Dedifferentiated amniotic fluid mesenchymal stem cell (primary cell): ENCODE data around the gene NUPR1.
"Not testable (repeated sequence)": the region's sequence is repeated elsewhere in the genome, so short reads cannot be mapped to it uniquely, and the experiment has no call there.

ENCODE experiments used
- DNase-seq: peaks from one replicate; pipeline ENCODE4 v3.0.0-alpha.2; 2016; ENCODE audit errors: extremely low spot score

NUPR1 gene

DNA sequence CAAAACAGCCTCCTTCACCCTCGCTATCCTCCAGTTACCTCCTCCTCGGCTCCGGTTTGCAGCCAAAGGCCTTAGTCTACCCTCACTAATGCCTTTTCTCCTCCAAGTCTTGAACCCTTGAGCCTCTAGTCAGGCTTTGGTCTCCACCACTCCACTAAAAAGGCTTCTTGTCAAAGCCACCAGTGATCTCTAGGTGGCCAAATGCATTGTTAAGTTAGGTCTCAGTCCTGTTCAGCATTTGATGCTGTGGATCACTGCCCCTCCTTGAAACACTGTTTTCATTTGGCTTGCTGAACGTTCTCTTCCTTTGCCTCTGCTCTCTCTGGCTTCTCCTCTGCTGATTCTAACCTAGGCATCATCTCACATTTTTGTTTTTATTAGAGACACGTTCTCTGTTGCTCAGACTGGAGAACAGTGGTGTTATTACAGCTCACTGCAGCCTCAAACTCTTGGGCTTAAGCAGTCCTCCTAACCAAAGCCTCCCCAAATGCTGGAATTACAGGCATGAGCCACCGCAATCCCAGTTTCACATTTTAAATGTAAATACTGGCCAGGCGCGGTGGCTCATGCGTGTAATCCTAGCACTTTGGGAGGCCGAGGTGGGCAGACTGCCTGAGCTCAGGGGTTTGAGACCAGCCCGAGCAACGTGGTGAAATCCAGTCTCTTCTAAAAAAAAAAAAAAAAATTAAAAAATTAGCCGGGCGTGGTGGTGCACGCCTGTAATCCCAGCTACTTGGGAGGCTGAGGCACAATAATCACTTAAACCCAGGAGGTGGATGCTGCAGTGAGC, 16.1 kb upstream of the NUPR1 start:
- DNase-seq, result no peak

DNA sequence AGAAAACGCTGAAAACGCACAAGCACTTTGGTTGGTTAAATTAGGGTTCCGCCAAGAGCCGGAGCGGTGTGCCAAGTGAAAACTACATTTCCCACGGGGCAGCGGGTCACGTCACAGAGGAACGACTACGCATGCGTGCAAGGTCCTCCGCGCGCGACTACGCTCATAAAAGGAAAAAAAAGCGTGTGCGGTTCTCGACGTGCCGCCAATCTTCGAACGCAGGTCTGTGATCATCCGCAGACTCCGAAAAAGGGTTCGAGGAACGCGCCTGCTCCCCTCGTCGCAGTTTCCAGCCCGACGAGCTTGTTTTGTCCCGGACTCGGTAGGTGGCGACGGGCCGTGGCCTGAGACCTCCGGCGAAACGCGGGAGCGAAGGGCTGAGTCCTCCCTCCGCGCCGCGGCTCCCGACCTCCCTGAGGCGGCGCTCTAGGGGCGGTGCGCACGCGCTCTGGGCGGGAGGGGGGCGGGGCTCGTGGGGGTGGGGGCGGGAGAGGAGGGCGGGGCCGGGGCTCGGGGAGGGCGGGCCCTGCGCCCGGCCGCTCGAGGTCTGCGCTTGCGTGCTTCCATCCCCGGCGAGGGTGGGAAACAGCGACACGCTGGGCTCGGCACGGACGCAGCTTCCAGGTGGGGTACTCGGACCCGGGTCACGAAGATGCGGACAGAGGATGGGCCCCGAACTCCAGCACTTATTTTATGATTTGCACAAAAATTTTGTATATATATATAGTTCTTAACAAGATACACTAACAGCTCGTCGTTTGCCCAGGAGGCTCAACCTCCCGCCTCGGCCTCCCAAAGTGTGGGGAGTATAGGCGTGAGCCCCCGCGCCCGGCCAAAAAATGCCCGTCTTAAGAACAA, 15.2 kb upstream of the NUPR1 start, which contains the start of gene SGF29:
Gene SGF29, plus strand, starts transcription at position 145 of the 858 bp plus-strand sequence. CDS start 27,150 bp downstream, outside the sequence.
- peak; percentile 90 for DNase-seq

DNA sequence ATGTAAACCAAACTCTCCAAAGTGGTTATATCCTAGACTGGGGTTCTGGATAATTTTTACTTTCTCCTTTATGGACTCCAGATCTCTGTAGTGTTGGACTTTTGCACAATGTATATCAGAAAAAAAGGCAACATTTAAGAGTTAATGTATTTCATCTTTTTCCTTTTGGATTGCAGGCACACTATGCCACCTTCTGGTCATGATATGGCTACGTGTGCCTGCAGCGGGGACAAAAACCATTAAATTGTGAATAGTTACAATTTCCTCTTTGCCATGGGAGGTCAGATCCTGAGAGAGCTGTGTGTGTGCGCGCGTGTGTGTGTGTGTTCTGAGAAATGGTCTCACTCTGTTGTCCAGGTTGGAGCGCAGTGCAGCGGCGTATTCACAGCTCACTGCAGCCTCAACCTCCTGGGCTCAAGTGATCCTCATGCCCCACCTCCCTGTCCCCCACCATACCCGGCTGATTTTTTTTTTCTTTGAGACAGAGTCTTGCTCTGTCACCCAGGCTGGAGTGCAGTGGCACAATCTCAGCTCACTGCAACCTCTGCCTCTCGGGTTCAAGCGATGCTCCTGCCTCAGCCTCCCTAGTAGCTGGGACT, 10.6 kb upstream of the NUPR1 start:
- DNase-seq, result peak; percentile 56

DNA sequence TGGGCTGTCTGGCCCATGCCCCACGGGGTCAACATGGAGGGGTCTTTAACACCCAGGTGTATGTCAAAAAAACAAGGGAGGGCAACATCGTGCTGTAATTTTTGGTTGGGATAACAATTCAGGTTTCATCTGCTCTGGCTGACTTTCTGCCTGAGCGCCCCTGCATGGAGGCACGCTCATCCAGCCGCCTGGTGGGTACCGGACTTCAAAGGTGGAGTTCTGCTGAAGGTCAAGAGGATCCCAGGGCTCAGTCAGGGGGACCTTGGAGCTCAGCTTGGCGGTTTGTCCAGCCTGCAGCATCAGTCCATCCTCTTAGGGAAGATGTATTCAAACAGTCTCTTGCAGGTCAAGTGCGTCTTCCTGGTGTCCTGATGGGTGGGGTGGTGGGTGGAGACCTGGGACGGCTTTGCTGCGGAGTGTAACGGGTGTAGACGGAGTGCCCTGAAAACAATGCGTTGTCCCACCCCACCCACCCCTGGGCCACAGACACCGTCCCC, 9.6 kb upstream of the NUPR1 start:
- DNase-seq, result no peak

DNA sequence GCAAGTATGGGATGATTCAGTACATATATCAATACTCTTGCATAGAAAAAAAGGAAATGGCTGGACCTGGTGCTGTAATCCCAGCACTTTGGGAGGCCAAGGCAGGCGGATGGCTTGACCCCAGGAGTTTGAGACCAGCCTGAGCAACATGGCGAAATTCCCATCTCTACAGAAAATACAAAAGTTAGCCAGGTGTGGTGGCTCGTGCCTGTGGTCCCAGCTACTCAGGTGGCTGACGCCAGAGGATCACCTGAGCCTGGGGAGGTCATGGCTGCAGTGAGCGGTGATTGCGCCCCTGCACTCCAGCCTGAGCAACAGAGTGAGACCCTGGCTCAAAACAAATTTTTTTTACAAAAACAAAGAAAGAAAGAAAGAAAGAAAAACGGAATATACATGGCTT, 7.9 kb upstream of the NUPR1 start:
- no peak for DNase-seq

DNA sequence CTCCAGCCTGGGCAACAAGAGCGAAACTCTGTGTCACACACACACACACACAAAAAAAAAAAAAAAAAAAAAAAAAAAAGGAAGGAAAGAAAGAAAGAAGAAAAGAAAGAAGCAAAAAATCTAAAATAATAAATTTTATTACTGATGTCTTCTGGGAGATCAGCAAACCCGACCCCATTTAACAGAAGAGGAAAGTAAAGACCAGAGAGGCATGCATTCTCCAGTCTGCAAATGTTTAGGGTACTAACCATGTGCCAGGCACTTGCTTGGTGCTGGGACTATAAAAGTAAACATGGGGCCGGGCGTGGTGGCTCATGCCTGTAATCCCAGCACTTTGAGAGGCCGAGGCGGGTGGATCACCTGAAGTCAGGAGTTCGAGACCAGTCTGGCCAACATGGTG, 7.2 kb upstream of the NUPR1 start:
- DNase-seq, result not testable (repeated sequence)

DNA sequence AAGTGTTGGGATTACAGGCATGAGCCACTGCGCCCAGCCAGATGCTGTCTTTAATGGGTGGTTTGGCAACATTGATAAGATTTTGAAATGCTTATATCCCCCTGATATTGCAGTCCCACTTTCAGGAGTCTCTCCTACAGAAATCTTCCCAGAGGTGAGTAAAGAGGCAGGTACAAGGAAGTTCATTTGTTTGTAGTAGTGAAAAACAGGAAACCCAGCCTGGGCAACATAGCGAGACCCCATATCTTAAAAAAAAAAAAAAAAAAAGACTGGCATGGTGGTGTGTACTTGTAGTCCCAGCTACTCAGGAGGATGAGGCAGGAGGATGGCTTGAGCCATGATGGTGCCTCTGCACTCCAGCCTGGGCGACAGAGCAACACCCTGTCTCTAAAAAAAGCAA, 6.2 kb upstream of the NUPR1 start:
- DNase-seq, result no peak

DNA sequence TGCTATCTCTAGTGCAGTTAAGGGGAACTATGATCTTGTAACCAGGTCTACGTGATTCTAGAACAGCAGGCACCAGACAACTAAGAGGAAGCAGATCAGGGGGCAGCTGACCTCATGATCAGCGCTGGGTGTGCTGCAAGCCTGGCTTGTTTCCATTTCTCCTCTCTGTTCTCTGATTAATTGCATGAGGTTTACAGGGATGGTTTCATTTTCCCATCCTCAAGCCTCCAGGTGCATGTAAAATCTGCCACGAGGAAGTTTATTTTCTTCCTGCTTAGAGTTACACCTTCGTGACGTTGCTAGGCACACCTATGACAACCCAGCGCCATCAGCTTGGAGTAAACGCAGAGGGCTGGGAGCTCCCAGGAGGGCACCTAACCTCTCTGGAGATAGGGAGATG, 4.3 kb upstream of the NUPR1 start:
- DNase-seq, result no peak

DNA sequence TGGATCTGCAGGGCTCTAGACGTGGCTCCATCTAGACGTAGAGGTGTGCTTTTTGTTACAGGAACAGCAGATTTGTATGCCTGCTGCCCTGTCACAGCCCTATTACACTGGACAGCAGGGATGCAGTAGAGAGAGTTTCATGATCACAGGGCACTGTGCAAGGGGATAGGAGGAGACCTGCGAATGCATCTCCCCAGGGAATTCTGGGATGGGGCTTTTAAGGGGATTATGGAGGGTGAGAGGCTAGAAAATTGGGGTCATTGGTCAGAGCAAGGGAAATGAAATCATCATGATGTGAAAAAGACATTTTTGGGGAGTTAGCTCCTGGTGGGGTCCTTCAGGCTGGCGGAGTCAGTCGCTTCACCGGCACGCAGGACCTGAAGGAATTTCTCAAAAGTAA, 3.9 kb upstream of the NUPR1 start:
- no peak for DNase-seq

DNA sequence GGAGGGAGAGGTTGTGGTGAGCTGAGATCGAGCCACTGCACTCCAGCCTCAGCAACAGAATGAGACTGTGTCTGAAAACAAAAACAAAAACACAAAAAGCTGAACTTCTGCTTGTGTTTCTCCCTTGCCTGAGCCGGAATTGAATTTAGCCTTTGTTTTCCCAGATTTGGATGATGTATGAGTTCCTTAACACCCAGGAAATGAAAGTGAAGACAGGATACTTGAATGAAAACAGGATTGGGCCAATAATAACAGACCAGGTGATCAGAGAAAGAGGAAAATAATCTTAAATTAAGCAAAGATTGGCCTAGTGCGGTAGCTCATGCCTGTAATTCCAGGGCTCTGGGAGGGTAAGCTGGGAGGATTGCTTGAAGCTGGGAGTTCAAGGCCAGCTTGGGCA, 1.6 kb upstream of the NUPR1 start:
- DNase-seq, result no peak

DNA sequence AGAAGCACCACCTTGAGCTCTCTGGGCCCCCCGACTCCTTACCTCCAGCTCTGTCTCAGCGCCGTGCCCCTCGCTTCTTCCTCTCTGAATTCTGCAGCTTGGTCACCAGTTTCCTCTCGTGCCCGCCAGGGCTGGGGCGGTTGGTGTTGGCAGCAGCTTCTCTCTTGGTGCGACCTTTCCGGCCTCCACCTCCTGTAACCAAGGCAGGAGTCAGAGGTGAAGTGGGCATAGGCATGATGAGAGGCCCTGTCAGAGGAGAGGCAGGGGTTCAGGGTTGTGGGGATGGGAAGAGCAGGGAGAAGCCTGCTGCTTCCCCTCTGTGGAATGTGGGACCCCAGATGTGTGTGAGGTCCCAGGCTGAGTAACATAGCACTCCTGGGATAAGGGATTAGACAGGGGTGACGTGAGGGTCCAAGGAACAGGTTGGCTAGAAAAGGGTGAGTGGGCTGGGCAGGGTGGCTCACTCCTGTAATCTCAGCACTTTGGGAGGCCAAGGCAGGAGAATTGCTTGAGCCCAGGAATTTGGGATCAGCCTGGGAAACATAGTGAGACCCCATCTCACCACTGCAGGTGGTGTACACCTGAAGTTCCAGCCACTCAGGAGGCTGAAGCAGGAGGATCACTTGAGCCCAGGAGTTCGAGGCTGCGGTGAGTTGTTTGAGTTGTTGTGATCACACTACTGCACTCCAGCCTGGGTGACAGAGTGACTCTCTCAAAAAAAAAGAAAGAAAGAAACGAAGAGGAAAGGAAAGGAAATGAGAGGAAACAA, 626 bp downstream of the NUPR1 start:
- DNase-seq, result no peak

DNA sequence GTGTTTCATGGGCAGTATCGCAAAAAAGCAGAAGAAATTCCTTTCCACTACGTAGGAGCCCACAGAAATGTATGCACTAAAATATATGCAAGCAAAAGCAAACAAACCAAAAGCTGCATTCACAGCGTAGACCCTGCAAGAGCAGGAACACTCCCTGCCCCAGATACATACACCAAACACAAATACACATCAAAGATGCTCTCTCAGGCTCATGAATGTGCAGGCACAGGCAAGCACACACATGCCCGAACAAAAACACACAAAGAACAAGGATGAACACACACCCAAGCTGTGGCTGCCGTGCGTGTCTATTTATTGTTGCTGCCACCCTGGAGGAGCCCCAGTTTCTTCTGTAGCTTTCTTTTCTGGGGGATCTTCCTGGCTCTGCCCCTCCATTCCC, 1.7 kb downstream of the NUPR1 start:
- DNase-seq, result no peak

DNA sequence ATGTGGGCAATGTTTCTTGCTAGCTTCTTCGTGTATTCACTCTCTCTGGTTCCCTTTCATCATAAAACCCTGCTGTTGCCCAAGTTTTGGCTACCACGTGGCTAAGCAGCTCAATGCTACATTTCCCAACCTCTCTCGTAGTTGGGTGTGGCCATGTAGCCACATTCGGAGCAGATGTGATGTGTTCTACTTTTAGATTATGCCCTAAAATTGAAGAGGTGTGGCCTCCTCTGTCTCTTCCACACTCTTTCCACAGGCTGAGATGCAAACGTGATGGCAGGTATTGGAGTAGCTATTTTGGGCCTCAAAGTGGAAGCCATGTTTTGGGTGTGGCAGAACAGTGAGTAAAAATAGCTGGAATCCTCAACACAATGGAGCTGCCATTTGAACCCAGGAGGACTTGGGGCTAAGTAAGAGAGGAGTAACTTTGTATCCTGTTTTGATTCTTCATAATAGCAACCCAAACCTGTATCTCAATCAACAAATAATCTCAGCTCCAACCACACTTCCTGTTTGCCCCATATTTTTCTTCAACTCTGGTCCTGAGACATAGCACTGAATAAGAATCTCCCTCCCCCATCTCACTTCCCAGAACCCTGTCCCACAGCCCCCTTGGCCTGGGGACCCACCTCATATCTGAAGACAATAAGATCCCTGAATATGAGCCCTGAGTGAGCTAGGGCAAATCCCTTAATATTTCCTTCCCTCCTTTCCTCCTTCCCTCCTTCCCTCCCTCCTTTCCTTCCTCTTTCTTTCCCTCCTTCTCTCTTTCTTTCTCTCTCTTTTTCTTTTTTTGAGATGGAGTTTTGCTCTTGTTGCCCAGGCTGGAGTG, 4.0 kb downstream of the NUPR1 start:
- DNase-seq, result no peak

DNA sequence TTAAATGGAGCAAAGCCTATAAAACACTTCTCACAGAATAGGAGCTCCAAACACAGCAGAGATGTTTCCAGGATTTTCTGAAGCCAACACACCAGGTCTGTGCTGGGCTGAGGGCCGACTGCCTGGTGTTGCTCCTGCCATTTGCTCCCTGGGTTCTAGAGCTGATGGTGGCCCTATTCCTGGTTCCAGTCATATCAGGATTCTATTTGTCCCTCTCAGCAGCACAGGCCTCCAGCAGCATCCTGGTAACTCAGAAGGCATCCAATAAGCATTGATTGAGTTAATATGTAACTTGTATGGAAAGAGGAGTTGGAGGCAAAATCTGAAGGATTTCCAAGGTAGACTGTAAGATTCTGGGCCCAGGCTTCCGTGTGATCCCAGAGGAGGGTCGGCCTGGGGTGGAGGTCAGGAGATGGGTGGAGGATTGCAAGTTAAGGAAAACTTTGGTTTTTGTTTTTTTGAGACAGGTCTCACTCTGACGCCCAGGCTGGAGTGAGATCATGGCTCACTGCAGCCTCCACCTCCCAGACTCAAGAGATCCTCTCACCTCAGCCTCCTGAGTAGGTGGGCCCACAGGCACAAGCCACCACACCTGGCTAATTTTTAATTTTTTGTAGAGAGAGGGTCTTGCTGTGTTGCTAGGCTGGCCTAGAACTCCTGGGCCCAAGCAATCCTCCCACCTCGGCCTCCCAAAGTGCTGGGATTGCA, 5.7 kb downstream of the NUPR1 start:
- DNase-seq, result no peak

DNA sequence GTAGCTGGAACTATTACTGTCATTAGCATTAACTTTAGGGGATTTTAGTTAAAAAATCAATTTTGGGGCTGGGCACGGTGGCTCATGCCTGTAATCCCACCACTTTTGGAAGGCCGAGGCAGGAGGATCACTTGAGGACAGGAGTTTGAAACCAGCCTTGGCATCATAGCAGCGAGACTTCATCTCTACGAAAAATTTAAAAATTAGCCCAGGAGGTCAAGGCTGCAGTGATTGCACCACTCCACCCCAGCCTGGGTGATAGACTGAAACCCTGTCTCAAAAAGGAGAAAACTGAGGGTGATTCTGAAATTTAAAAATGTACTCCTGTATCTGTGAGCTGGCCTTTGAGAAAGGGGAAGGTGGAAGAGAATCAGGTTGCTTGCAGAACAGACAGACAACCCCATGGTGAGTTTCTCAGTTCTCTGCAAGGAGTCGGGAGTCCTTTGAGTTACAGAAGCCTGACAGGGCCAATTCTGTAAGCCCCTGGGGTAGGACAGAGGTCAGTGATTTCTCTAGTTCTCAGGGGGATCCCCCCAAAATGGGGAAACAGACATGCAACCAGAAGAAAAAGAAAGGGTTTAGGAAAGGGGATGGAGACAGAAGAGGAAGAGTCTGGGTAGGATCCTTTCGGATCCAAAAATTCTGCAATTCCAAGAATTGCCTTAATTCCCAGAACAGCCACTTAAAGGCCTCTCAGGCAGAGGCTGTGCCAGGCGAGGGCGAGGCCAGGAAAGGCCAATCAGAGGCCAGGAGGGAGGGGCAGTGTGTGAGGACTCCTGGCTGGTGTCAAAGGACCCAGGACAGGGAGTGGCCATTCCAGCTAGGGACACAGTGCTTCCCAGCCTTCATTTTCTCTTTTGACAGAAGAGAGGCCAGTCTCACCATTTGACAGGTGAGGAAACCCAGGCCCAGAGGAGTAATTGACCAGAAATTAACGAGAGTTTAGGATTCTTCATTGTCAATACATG, 6.7 kb downstream of the NUPR1 start:
- no peak for DNase-seq

DNA sequence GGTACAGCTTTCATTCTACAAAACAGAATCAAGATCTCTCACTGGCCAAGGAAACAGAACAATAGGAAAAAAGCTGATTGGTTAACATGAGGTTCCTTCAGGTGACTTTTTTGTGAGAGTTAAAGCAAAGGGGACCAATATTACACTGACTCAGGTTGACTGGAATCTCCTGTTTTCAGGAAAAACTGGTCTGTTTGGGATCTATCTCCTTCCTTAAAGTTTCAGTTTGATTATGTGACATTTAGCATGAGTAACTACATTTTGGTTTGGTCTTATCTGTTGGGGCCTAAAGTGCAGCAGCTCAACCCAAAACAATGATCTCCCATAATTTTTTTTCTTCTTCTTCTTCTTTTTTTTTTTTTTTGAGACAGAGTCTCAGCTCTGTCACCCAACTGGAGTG, 9.7 kb downstream of the NUPR1 start:
- DNase-seq, result no peak

DNA sequence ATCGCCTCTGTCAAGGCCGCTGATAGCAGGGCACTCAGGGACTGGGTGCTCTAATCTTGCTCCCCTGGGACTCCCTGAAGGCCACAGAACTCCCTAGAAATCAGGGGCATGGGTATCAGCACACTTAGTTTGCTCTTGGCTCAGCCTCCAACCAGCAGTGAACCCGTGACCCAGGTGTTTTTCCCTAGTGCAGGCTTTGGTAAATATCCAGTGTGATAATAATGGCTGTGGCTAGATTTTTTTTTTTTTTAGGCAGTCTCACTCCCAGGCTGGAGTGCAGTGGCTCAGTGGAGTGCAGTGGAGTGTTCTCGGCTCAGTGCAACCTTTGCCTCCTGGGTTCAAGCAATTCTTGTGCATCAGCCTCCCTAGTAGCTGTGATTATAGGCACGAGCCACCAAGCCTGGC, 10.3 kb downstream of the NUPR1 start:
- no peak for DNase-seq

DNA sequence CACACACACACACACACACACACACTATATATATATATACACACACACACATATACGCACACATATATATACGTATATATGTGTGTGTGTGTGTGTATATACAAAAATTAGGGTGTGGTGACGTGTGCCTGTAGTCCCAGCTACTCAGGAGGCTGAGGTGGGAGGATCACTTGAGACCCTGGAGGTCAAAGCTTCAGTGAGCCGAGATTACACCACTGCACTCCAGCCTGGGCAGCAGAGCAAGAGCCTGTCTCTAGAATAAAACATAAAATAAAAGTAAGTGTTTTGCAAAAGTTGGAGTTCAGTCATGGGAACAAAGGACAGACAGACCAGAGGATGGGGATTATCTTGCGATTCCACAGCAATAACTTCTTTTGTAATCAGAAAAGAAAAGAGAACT, 10.8 kb downstream of the NUPR1 start:
- no peak for DNase-seq
